HG02798 (cell line): ENCODE results near the gene ASPHD2.

Source experiments
- ATAC-seq: cut with Tn5 transposase; IDR thresholded peaks from one replicate; pipeline ENCODE4 v1.9.1; 2021; ENCODE audit warnings: mild to moderate bottlenecking; ENCODE audit not compliant: unreplicated experiment, poor library complexity

Gene ASPHD2

GRCh38 chr22:26444777-26445176 is 15.7 kb downstream of the ASPHD2 start:
- ATAC-seq = no peak

DNA sequence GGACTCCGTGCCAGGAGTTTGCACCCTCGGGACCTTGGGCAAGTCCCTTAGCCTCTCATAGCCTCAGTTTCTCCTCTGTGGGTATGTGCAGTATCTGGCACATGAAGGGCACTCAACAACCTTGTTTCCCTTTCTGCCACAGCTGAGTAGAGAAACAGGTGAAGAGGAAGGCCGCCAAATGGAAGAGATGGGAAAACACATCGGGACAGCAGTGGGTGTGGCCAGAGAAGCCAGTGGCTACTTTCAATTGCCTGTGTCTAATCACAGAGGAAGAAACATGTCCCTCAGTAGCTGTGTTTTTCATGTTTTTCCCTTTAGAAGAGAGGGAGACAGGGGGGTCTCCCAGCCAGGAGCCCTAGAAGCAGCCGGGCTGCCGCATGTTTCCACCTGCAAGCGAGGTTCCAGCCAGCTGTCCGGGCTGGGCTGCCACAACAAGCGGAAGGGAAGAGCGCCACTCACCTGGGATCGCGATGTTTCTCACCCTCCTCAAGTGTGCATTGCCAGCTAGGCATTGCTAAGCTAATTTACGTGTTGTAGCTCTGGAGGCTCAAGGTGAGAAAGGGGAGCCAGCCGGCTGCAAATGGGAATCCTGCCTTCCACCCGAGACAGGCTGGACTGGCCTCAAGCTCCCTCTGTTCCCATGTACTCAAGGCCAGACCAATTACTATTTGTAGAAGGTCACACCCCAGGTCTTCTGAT is 16.7 kb downstream of the ASPHD2 start:
- ATAC-seq = no peak

DNA sequence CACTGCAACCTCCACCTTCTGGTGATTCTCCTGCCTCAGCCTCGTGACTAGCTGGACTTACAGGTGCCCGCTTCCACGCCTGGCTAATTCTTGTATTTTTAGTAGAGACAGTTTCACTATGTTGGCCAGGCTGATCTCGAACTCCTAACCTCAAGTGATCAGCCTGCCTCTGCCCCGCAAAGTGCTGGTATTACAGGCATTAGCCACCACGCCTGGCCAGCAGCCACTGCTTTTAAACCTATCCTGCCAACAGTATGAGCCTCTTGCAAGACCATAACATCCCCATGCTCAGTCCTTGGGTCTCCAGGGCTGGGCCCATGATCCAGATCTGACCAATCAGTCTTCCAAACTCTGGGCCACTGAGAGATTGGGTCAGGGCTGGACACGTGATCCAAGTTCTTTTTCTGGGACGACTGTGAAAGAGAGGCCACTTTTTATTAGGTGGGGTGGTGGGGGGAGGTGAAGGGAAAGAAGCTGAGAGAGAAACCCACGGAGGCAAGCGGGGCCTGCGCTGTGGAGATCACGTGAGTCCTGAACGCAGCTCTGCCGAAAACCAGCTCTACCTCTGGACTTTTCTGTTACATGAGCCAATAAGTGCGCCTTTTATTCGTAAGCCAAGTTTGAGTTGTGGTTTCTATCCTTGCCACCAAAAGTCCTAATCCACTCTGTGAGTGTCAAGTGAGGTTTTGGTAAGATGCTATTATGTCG is 17.9 kb downstream of the ASPHD2 start:
- ATAC-seq = no peak

DNA sequence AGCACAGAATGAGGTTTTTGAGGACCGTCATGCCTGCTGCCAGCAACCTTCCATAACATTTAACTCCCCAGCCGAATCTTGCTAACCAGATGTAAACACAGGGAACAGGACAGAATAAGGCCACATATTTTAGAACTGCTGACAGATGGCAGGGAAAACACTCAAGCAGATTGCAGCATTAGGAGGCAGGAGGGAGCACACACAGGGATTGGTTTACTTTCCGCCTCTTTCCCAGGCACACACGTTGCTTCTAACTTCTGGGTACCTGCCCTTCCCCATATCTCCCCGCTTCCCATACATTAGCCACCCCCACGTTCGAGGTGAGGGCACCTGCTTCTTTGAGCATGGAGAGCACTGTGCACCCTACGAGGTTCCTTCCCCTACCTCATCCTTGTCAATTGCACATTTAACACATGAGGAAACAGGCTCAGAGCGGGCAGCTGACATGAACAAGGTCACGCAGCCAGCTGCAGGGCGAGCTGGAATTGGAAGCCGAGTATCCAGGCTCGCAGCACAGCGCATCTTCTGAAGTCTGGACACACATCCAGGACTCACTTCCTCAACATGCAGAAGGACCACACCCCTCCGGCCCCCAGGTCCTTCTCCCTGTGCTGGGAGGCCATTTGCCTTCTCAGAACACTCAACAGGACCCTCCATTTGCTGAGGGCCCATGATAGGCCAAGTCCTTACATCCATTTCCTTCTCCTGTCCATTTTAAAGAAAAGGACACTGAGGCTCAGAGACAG is 18.7 kb downstream of the ASPHD2 start:
- no peak for ATAC-seq

DNA sequence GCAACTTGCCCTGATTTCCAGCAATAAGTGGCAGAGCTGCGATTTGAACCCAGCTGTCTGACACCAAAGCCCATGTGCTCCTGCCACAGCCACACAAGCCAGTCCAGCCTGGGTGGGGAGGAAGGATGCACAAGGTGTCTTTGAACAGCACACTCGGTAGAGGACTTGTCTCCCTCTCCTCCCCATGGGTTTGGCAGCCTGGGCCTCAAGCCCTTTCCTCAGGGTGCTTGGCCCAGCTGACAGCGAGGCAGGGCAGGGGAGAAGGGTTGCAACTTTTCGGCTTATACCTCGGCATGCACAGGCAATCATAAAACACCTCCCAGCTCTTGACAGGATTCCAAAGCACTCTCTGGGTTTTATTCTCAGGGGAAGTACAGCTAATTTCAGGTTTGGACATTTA is 19.3 kb downstream of the ASPHD2 start:
- no peak for ATAC-seq

DNA sequence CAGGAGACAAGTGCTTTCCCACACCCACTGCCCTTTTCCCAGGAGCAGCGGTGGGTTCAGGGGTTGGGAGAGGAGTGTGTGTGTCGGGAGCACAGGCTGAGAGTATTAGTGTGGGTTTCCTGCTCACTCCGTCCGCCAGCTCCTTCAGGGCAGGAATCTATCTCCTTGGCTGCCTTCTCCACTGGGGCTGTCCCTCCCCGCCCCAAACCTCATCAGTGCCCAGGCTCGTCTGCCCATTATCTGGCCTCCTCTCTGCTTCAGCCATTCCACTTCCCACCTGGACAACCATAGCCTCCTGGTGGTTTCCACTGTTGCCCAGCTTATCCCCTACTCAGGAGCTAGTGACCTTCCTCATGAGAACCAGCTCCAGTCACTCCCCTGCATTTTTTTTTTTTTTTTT is 19.9 kb downstream of the ASPHD2 start:
- ATAC-seq = no peak

DNA sequence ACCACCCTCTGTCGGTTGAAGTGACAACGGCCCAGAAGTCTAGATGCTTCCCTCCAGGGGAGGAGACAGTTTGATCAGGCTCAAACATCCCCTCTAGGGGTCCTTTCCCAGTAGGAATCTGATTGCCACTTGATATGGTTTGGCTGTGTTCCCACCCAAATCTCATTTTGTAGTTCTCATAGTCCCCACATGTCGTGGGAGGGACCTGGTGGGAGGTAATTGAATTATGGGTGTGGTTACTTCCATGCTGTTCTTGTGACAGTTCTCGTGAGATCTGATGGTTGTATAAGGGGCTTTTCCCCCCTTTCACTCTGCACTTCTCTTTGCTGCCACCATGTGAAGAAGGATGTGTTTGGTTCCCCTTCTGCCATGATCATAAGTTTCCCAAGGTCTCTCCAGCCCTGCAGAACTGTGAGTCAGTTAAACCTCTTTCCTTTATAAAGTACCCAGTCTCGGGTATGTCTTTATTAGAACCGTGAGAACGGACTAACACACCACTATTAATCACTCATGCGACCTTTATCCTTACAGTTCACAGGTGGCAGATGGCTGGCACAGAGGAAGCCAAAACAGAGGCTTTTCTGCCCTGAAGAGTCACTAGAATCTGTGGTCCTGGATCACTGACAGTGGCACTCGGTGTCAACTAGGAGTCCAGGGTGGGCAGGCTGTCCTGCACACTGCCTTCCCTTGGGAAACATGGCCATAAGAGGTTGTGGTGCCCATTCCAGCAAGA is 21.6 kb downstream of the ASPHD2 start:
- ATAC-seq = no peak

DNA sequence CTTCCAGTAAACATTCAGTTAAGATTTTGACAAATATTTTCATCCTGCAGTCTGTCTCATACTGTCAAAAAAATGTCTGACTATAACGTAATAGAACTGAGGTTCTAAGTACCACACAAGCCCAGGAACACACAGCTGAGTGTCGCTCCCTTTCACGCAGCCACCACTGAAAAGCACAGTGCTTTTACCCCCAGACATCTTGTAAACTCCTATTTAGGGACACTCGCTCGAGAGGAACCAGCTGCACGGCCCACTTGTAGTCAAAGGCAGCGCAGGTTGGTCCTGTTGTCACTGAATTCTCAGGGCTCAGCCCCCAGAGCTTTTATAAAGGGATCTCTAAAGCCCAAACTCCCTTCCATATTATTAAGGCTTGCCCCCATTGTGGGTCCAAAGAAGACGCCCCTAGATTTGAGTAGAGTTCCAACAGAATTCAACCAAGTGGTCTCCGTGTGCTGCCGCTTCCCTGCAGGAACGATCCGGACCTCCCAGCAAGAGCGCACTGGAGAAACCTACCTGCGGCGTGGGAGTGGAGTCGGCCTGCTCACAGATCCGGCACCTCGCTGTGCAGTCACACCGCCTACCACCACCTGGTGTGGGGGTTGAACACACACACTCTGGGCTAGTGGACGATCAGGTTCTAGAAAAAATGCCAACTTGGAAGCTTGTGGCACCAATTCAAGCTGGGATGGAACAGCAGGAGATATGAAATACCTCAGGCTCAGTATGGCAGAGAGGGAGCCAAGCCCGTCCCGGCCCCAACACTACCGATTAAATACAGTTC is 23.4 kb downstream of the ASPHD2 start:
- ATAC-seq = no peak

- no peak for ATAC-seq
These were observed 24.2 kb downstream of the ASPHD2 start for GRCh38 chr22:26453216-26453615.

GRCh38 chr22:26453812-26454500 is 24.9 kb downstream of the ASPHD2 start:
- ATAC-seq = no peak

DNA sequence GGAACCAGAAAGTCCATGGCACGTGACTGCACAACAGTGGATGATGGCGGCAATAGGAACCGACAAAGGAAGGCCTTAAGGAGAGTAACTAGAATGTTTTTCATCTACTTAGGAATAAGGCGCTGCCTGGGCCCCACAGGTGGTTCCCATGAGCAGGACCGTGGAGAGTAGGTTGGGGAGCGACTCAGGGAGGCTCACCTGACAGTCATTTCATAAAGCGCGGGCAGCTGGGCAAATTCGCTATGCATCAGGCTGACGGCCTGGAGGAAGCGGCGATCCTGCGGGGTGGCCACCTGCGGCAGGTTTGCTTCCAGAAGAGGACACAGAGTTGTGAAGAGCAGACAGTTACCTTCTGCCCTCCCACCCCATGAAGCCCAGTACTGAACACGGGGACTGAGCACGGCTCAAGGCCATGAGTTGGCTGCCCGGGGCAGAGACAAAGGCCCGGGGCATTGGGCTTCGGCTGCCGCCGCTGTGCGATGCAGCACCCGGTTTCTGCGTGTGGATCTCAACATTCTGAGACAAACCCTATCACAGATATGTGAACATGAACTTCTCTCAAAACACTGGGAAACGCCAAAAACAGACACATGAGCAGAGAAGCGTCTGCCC is 28.7 kb downstream of the ASPHD2 start:
- ATAC-seq = no peak

DNA sequence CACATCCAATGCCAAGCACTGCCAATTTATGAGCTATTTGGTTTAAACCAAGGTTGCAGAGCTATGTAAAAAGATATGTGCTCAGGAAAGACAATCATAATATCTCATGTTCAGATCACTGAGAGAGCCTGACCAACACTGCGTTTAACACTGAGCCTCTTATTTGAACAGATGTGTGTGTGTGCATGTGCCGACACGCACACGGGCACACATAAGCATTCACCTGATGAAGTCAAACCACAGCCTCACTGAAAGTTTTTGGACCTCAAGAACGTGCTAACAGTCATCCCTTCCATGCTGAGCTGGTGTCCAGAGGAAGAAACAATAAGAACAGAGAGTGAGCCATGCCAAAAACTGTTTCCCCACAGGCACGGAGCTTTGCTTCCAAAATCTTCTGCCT is 31.1 kb downstream of the ASPHD2 start:
- no peak for ATAC-seq

- ATAC-seq = no peak
These were observed 32.2 kb downstream of the ASPHD2 start for GRCh38 chr22:26461188-26461810.

- ATAC-seq = no peak
These were observed 33.0 kb downstream of the ASPHD2 start for GRCh38 chr22:26462051-26462450.

DNA sequence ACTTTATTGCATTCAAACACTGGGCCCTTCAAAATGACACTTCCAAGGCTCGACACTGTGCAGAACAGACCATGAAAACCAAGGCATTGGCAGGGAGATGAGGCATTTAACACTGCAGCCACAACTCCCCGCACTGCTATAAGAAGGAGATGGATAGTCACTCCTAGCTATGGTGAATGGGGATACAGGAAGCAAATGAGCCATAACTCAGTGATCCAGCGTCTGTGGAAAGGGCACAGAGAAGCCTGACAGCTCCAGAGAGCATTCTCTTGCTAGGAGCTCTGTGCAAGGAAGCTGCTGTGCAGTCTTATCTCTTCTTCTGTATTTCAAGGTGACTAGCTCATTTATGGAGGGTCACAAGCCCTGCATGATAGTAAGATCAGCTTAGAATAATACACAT is 33.6 kb downstream of the ASPHD2 start:
- ATAC-seq = no peak

DNA sequence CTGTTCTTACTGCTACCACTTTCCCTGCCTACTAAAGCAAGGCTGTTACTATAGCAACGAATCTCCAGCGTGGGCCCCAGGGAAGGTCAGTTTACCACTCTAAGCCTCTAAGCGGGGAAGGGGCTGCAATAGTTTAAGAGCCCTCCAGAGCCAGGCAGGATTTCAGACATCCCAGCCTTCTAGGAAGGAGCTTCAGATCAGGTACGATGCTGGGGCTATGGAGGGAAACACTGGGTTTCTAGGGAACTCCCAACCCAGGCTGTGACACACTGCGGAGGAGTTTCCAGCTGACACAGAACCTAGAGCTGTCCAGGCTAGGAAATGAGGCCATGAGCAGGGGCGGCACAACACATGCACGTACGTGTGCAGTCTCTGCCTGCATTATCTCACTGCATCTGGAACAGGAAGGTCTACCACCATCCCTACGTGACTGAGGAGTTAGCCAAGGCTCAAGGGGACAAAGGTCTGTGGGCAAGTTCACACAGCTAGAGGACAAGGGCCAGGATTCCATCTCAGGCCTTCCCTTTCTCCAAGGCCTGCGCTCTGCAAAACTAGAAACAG is 34.1 kb downstream of the ASPHD2 start:
- ATAC-seq = no peak

- ATAC-seq = no peak
These were observed 34.6 kb downstream of the ASPHD2 start for GRCh38 chr22:26463688-26464087.

DNA sequence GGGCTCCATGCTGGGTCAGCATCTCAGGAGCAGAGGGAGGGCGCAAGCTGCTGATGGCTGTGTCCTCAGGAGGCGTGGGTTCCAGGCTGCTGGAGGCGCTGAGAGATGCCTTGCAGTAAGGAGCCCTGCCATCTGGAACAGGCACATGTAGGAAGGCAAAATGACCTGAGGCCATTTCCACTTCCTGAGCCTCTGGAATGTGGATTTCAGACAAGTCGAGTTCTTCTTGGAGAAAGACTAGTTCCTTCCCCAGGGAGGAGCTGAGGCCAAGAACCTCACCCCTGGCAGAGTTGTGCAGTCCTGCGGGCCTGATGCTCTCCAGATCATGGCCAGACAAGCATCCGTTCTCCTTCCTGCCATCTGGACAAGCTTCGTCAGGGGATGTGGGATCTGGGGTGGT is 35.3 kb downstream of the ASPHD2 start:
- ATAC-seq = no peak
